HG02981 (cell line): ENCODE data around the gene MAP7.
"Not testable (repeated sequence)": the region's sequence is repeated elsewhere in the genome, so short reads cannot be mapped to it uniquely, and the experiment has no call there.

Experiments
- ATAC-seq: cut with Tn5 transposase; IDR thresholded peaks from one replicate; pipeline ENCODE4 v1.9.1; 2021; ENCODE audit warnings: mild to moderate bottlenecking, moderate library complexity; ENCODE audit not compliant: unreplicated experiment

The MAP7 gene

DNA sequence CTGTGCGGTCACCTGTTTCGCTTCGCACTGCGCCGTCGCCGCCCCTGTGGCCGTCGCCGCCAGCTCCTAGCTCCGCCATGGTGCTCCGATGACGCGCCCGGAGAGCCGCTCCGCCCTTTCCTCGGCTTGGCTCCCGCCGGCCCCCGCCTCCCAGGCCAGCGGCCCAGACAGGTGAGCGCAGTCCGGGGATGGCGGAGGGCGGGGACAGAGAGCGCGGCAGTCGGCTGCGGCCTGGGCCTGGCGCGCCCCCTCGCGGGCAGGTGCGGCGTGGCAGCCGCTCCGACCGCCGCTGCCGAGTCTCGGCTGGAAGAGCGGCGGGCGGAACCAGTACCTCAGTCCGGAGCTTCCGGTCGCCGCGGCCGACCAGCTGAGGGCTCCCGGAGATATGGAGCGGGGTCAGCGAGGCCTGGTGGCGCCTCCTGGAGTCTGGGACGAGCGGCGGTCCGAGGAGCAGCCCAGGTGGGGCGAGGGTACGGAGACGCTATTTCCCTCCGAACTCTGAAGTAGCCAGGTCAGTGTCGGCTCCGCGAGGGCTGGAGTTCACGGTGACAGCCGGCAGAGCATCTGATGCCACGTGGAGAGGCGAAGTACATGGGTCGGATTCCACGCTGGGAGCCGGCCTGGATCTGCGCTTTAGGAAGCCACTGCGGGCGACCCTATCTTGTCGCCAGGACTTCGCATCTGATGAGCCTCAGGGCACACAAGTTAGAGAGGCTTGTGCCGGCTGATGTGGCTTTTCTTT is at the start of gene MAP7:
TSS of gene MAP7 (minus strand) at position 93 of the 742 bp plus-strand sequence. CDS start at position 79, 14 bp downstream.
- ATAC-seq: peak; percentile 82

DNA sequence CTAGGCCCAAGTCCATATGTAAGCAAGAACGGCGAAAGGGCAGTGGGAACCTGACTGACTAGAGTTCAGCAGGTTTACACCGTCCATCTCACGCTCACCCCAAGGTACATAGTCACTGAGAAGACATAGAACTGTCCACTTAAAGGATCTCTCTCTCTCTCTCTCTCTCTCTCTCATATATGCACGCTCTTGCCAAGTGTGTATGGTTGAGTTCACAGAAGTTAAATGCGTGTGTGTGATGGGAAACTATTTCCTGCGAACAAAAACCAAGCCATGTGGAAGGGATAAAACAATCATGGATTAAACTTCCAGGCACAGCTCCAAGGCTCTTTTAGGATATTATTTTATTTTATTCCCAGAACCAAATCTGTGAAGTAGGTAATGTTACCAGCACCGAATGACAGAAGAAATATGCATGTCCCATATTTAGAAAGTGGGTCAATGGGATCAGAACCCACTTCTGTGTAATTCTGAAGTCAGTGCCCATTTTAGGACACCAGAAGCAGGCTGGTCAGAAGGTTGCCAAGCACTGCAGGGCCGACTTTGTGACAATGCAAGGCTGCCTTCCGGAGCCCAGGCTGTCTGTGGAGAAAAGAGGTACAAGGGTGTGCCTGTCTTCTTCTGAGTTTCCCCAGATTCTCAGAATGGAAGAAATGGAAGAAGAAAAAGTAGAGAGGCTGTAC is 49.2 kb upstream of the MAP7 start:
- no peak for ATAC-seq

DNA sequence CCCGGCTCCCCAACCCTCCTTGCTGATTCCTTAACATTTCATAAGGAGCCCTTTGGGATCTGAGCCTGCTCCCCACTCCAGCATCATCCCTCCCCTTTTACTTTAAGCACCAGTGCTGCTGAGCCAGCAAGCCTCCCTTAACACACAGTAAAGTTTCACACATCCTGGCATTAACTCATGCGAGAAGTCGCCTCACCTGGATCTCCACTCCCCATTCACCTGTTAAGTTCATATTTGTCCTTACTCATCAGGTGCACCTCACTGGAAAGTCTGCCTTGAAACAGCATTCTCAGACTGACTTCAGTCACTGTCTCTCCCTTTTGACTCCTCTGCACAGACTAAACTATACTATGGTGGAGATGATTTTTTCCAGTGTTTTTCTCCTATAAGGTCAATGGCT is 47.8 kb upstream of the MAP7 start:
- no peak for ATAC-seq

DNA sequence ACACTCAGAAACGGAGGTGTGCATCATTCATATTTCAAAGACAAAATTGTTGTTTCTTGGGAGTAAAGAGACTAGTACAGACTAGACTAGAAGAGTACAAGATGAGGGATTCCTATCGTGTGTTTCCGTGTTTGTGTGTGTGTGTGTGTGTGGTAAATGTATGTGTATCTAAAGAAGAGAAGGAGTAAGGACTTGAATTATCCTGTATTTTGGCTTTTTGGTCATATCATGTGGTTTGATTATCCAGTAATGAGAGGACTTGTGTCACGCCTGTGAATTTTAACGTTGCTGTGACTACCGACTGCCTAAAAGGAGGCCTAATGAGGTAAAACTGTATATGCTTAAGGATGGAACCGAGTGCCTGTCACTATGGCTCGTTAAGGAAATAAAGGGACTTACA is 44.4 kb upstream of the MAP7 start:
- no peak for ATAC-seq

DNA sequence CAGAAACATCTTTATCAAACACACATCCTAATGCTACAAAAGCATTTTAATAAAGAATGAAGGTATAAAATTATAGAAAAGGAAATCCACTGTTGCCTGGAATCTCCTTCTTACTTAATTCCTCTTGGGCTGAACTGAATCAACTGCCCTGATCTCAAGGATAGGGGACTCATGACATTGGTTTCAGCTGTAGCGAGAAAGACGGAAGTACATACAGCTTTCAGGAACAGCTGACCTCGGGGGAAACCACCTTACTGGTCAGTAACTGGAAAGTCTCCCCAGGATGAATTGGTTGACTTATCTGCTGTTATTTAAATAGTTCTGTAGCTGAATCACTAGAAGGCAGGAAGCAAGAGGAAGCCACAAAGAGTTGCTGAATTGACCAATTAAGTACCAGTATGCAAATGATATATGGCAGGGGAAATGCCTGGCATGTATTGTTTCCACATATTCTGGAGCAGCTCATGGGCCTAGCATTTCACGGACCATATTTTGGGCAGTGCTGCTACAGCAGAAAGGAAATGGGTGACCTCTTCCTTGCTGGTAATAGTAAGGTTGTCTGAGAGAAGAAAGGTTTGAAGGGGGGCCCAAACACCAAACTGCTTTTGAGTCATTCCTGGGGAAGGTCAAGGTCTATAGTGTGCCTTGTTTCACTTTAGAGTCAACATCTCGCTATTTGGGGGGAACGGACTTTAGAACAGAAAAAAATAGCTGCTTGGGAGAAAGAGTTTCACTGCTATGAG is 43.7 kb upstream of the MAP7 start:
- ATAC-seq: peak; percentile 98

DNA sequence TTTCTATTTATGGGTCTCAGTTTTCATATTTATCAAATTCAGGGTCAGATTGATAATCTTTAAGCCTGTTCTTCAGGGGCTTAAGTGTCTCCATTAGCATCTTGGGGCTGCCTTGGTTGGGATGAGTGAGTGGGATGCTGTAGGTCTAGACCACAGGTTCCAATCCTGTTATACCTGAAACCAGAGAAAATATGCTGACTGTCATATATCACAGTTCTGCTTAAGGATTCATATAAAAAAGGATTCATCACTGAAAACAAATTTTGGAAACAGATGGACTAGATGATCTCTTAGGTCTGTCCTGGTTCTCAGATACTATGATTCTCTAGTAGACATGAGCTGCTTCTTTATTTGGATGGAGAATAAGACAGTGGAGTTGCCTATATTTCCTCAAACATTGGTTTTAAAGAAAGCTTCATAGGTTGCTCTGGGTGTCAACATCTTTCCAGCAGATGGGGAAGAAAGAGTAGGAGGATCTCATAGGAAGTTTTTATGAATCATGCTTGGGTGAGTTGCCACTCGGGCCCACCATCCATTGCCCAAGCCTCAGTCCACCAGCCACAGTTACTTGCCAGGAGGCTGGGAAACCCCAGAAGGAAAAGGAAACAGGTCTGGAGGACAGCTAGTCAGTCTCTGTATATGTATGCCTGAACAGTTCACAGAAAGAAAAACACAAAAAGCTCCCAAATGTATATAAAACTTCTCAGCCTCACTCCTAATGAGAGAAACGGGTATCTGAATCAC is 42.9 kb upstream of the MAP7 start:
- no peak for ATAC-seq

DNA sequence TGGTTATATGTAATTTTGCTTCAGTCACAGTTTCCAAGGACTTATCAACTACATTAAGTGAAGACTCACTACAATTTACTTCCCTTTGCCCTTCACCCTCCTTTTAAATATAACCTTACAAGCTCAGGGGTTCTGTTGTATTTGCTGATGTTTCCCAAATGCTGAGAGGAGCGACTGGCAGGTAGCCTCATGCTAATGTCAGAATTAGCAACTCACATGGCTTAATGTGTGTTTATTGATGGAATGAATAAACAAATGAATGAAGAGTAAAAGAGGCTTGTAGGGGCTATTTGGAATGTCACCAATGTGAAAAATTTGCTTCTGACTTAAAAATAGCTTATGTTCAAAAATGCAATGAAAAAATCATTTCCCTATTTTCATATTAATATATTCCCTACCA is 41.4 kb upstream of the MAP7 start:
- ATAC-seq: no peak

DNA sequence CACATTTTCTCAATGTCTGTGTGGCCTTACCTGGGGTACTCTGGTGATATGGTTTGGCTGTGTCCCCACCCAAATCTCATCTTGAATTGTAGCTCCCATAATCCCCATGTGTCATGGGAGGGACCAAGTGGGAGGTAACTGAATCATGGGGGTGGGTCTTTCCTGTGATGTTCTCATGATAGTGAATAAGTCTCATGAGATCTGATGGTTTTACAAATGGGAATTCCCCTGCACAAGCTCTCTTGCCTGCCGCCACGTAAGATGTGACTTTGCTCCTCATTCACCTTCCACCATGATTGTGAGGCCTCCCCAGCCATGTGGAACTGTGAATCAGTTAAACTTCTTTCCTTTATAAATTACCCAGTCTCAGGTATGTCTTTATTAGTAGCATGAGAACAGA is 40.6 kb upstream of the MAP7 start:
- ATAC-seq: not testable (repeated sequence)

DNA sequence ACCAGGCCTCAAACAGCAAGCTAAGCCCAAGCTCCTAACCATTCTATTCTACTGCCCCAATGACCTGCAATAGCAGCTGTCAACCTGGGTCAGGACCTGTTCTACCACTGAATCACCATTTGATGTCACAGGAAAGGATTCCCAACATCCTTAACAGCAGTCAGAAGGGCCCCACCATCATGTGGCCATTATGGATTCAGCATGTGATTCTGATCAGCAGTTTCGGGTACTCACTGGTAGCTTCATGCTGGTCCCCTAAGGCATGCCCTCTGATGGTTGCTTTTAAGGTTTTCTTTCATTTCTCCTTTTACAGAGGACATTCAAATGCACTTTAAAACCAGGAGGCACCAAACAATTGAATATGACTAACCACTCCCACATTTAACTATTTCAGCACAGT is 37.3 kb upstream of the MAP7 start:
- ATAC-seq: no peak

DNA sequence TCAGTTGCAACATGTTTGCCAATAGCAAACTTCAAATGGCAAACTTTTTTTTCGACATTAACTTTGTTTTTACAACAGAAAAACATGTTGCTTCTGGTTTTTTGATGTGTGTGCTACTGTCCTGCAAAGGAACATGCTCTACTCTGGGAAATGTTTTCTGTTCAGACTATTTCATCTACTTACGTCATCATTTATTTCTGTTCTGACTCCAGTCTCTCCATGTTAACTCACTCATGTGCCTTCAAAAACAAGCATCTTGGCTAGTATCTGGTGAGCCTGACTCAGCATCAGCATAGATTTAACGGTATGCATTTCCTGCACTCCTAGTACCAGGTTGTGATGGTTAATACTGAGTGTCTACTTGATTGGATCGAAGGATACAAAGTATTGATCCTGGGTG is 36.1 kb upstream of the MAP7 start:
- no peak for ATAC-seq

DNA sequence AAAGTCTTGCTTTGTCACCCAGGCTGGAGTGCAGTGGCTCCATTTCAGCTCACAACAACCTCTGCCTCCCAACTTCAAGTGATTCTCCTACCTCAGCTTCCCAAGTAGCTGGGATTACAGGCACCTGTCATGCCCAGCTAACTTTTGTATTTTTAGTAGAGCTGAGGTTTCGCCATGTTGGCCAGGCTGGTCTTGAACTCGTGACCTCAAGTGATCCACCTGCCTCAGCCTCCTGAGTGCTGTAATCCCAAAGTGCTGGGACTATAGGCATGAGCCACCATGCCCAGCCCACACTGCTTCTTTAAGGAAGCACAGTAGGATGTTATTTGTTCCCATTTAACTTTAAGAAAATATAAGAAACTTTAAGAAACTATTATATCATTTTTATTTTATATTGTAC is 35.3 kb upstream of the MAP7 start:
- ATAC-seq: not testable (repeated sequence)

DNA sequence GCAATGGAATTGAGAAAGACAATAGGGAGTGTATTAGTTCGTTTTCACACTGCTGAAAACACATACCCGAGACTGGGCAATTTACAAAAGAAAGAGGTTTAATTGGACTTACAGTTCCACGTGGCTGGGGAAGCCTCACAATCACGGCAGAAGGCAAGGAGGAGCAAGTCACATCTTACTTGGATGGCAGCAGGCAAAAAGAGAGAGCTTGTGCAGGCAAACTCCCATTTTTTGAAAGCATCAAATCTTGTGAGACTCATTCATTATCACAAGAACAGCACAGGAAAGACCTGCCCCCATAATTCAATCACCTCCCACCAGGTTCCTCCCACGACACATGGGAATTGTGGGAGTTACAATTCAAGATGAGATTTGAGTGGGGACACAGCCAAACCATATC is 34.1 kb upstream of the MAP7 start:
- ATAC-seq: not testable (repeated sequence)

DNA sequence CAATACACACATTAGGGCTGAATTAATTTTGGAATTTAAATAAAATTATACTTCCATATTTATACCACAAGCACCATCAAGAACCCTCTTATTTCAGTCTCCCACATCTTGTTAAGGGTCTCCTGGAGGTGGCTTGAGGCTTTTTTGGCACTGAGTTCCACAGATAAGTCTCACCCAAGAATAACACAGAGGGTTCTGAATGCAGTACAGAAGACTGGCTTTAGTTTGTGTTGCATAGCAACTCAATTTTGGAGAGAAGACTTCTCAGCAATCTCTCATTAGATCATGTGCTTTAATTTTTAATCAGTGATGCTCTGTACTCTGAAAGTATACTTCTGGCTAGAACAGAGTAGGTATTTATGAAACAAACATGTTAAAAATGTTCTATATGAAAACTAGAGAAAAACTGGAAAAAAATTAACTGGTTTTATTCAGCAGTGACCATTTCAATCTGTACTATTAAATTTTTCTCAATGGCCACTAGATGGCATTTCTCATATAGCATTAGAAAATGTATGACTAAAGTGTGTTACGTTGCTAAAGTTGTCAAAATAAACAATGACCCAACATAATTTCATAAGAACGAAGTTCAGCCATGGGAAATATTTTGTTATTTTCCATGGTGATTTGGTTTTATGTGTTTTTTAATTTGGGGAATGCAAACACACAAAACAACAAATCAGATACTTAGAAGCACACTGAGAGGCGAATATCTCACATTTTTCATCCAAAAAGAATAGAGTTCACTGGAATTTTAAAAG is 32.7 kb upstream of the MAP7 start:
- ATAC-seq: no peak

DNA sequence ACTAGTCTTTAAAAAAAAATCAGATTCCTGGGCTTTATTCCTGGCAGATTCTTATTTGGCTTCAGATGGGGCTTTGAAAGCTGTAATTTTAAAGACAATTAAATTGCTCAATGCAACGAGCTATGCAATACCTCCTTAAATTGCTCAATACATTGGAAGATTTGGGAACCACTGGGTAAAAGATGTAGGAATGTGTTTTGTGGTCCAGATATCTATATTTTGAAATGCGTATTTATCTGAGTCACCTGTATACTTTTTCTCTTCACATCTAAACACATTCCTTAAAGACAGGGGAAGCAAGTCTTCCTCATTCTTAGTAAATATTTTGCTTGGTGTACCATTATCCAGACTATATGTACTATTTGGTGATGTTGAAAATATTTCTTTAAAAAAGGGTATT is 29.6 kb upstream of the MAP7 start:
- no peak for ATAC-seq

DNA sequence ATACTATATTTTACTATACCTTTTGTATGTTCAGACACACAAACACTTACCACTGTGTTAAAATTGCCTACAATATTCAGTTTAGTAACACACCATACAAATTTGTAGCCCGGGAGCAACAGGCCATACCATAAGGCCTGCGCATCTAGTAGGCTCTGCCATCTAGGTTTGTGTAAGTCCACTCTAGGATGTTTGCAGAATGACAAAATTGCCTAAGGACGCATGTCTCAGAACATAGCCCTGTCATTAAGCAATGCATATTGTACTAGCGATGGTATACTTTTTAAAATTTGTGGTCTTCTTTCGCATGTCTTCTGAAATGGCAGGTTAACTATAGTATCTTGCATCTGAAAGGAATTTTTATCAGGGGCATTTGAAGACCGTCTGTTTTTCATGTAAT is 26.6 kb upstream of the MAP7 start:
- no peak for ATAC-seq

DNA sequence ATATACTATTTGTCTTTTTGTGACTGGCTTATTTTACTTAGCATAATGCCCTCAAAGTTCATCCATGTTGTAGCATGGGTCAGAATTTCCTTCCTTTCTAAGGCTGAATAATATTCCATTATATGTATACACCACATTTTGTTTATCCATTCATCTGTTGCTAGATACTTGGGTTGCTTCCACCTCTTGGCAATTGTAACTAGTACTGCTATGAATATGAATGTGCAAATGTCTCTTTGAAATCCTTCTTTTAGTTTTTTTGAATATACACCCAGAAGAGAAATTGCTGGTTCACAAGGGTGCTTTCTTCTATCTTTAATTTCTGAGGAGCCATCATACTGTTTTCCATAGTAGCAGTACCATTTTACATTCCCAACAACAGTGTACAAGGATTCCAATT is 21.3 kb upstream of the MAP7 start:
- no peak for ATAC-seq

DNA sequence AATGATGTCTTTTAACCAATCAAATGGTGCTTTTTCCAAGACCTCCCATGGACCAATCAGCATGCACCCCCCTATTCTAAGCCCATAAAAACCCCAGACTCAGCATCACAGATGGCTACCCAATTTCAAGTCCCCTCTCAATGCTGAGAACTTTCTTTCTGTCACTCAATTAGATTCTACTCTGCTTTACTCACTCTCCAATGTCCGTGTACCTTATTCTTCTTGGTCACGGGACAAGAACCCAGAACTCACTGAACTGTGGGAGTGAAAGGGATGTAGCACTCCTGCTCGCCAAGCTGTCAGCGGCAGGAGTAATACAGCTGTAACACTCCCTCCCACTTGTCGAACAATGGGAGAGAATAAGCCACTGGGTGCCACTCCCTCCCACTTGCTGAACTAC is 20.8 kb upstream of the MAP7 start:
- no peak for ATAC-seq

DNA sequence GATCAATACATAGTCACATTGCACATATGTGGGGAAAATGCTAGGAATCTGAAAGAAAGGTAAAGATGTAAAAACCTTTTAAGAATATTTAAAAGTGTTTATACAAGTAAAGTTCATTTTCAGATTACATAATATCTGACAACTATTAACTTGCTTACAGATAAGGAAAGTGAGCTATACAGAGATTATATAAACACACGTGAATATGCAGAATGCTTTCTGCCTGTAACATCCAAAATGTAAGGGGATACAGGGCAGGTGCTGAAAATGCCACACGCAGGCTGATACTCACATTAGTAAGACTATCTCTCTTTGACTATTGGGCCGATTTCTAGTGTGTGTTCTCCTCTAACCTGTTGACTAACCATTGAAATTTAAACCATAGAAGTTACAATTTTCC is 17.9 kb upstream of the MAP7 start:
- no peak for ATAC-seq

DNA sequence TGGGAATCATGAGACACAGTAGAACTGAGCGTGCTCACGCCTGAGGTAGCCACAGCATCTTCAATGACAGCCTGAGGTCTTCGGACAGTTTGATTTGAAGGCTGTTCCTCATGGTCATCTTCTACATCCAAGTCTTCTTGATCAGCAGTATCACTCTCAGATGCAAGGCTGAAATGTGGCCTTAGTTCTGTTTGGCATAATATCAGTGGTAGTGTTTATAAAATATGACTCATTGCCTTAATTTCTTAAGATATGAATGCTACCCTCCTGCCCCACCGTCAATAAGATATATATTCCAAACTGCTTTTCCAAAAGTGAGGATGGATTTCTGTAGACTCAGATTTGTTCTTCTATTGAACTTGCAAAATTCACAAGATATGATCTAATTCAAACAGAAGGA is 17.5 kb upstream of the MAP7 start:
- no peak for ATAC-seq

DNA sequence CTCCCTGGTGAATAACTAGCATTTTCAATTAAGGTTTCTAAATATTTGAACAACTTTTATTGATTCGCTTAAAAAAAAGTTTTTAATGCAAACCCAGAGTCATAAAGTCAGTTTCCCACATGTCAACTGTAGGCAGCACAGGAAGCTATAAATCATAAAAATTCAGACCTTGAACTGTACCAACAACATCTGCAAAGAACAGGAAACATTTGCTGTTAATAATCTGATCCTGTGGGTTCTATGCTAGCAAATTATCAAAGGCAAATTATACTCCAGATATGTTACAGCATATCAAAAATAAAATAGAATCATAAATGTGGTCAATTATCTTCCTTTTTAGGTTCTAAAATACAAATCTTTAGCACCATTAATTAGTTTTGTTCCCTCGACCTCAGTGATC is 16.6 kb upstream of the MAP7 start:
- no peak for ATAC-seq
